Measurements from ENCODE around the gene TBXAS1.

TBXAS1 gene

DNA sequence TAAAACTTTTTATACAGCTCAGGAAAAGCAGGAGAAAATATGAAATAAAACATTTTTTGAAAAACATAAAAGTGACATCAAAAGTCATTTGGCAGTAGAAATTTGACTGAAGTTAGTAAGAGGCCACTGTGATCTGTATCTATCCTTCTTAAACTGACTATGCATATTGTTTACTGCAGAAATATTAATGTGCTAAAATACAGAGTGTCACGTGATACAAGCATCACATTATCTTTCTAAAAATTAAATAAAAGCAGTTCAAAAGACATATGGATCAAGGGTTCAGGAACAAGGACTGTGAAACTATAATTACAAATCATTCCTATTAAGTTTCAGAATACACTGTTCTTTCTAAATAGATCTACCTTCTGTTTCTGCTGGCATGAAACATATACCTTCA, 200.0 kb downstream of the TBXAS1 start:
- no peak for DNase-seq

- no peak for DNase-seq
Measured at GRCh38 chr7:140031364-140031763, 202.3 kb downstream of the TBXAS1 start.

GRCh38 chr7:140033036-140033435, 204.0 kb downstream of the TBXAS1 start:
- no peak for DNase-seq

GRCh38 chr7:140033779-140034363, 204.8 kb downstream of the TBXAS1 start:
- DNase-seq = no peak

GRCh38 chr7:140034421-140034820, 205.4 kb downstream of the TBXAS1 start:
- no peak for DNase-seq

- DNase-seq = no peak
Measured at GRCh38 chr7:140035400-140036223, 206.5 kb downstream of the TBXAS1 start.

DNA sequence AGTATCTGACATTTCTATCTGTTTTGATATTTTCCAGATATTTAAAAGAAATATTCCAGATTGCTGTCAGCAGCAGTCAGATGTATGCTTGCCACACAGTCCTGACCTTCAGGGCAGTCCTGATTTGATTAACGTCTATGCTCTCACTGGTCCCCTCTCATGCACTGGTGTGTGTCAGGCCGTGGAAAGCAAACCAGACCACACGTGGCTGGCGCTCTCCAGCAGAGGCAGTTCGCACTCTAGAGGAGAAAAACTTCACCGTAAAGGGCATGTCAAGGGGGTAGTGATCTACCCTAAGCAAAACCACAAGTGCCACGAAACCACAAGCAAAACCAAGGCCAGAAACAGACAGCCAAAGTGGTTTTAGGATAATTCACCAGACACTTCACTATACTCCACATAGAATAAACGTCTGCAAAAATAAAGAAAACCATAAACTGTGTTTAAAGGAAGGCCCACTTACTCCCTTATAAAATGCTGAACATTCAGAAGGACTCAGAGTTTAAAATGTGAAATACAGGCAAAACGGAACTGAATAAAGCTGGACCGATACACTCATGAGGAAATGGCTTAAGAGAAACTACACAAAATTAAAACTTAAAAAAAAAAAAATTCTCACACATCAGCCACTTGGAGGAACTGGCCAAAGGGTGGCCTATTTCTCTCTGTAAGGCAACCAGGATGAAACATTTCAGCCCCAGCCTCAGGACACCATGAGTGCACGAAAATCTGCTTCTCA, 207.3 kb downstream of the TBXAS1 start:
- peak; percentile 16 for DNase-seq

- no peak for DNase-seq
Measured at GRCh38 chr7:140039066-140039465, 210.0 kb downstream of the TBXAS1 start.

GRCh38 chr7:140039896-140040295, 210.8 kb downstream of the TBXAS1 start:
- DNase-seq = no peak

GRCh38 chr7:140041659-140042385, 212.8 kb downstream of the TBXAS1 start:
- no peak for DNase-seq

GRCh38 chr7:140042386-140042670, 213.3 kb downstream of the TBXAS1 start:
- no peak for DNase-seq

- DNase-seq = no peak
Measured at GRCh38 chr7:140044251-140044650, 215.2 kb downstream of the TBXAS1 start.

GRCh38 chr7:140045697-140046096, 216.6 kb downstream of the TBXAS1 start:
- no peak for DNase-seq

GRCh38 chr7:140047197-140047596, 218.1 kb downstream of the TBXAS1 start:
- DNase-seq = no peak

DNA sequence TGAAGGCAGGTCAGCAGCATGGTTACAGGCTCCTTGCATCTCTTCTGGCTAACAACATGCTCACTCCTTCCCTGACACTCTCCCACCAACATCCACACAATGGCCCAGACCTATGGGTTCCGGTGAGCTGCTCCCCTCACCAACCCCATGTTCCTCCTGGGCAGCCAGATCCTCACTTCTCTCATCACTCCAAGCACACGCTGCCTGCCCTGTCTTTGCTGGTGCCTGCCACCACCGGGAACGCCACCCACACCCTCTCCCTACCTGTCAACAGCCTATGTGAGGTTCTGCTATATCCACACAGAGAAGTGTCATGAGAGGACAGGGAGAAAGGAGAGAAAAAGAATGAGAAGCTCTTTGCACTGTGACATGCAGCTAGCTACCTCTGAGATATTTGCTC, 219.1 kb downstream of the TBXAS1 start:
- DNase-seq = no peak

DNA sequence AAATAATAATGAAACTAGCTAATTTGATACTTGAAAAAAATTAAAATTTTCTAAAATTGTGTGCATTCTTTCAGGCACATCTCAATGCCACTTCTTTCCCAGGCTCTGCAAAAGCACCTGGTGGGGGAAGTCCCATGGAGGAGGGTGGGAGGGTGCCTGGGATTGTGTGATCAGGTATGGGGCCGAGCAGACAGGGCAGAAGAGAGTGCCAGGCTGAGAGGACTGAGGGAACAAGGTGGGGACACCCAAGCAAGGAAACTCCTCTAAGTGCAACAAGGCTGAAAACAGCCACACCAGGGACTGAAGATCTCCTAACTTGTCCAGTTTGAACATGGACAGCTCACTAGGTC, 219.9 kb downstream of the TBXAS1 start:
- no peak for DNase-seq

GRCh38 chr7:140049339-140050024, 220.4 kb downstream of the TBXAS1 start:
- no peak for DNase-seq

DNA sequence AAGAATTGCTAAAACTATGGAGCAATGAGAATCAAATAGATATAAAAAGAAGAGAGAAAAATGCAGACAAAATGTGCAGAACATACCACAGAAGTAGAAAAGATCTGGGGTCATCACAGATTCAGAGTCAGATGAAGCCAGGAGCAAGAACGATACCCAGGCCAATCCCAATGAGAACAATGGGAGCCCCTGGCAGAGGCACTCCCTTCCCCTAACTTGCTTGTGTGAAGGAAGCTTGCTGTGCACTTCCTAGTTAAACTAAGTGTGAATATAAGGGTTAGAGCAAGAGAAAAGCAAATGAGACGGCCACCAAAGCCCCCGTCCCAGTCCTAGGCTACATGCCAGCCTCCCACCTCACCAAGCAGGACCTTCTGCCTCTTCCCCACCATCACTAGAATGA, 221.0 kb downstream of the TBXAS1 start:
- DNase-seq = no peak

DNA sequence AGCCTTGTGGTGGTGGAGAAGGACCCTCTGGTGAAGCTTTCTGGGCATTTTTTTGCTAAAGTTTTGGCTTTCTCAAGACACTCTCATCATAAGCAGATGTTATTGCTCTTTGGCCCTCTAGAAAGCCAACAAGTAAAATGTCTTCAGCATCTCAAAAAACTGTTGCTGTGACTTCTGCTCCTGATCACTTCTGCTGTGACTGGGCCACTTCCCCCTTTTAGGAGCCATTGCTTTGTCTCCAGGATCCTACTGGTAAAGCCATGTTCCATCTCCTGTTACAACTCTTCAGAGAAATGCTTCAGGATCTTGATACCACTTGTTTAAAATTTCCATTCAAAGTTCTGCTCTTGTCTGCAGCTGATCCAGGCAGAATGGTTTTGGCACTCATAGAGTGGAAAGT, 222.8 kb downstream of the TBXAS1 start:
- DNase-seq = no peak

DNA sequence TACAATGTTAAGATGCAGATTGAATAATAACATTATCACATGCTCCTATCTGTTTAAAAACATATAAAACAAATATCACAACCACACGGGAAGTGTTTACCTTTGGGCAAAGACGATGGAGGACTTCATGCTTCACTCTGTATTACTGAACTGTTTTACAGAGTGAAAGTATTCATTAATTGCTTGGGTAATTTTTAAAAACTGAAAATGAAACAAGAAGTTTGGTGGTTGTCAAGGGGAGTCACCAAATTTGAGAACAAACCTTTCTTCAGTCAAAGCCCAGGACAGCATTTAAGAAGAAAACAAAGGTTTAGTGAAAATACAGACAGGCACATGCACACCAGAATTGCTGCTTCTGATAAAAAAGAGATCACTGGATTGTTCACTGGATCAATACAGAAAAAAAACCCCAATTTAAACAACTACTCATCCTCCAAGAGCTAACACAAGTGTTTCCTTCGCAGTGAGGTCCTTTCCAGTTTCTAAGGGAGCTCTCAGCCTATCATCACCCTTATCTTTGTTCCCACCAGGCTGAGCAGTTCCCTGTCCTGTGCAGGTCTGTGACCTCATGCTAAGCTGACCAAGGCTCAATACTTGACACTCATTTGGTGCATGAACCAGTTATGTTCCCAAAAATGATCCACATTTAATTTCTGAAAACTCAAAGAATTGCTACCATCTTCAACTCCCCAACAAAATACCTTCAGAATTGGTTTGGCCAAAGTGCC, 224.9 kb downstream of the TBXAS1 start:
- no peak for DNase-seq

DNA sequence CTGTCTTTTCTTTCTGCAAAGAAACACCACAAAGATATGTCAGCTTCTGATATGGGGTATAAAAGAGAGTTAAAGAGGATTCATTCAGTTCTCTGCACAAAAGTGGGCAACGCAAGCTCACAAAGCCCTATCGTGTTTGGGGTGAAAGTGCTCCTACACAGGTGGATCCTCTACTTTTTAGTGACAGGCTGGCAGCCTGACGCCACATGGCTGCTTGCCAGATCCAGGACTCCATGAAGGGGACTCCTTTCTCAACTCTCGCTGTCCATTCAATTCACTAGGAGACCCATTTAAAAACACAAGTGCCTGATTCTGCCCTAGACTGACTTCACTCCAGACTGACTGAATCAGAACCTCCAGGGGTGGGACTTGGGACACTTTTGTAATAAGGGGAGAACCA, 225.7 kb downstream of the TBXAS1 start:
- DNase-seq = no peak

DNA sequence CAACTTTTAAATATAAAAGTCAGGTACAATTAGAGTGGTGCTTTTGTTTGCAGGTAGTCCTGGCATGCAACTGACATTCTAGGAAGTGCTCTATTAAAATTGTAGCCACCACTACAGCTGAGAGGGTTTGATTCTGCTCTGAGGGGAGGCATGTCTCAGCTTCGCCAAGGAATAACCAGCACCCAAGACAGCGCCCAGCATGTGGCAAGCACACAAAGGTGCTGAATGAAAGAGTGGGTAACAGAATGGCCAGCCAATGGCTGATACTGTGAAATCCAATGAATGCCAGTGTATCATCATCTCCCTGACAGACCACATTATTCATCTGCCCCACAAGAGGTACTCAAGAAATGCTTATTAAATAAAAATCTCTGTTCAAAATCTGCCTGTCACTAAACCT, 226.8 kb downstream of the TBXAS1 start:
- DNase-seq = no peak
